OCI-LY1 (cell line): ENCODE data around the gene TMX1.
A peak's percentile ranks its signal among the peaks of the same experiment; 100 is the strongest.

Source experiments
- CTCF ChIP-seq: fragments of 200-600 bp; sonication (generic), shearing (Covaris generic); IDR thresholded peaks from 2 replicates; pipeline ENCODE4 v1.5.1; 2017; ENCODE audit warnings: mild to moderate bottlenecking, antibody characterized with exemption, low read length, moderate library complexity, mixed read lengths
- EZH2 ChIP-seq: fragments of 200-600 bp; sonication (generic), shearing (Covaris generic); IDR thresholded peaks from 2 replicates; pipeline ENCODE4 v1.8.0; 2017; ENCODE audit warnings: borderline replicate concordance, mixed run types, mild to moderate bottlenecking, antibody characterized with exemption, low read length, moderate library complexity, mixed read lengths

GRCh38 chr14:51283402-51284085 lies 43.5 kb downstream of the TMX1 start:
- TF ChIP-seq EZH2 = no peak
- TF ChIP-seq CTCF = peak; percentile 67
